GM06990 (cell line): ENCODE data around the gene CACNB2.

Experiments used
- DNase-seq: peaks from one replicate; pipeline ENCODE4 v3.0.0-alpha.2; 2011; ENCODE audit not compliant: insufficient read length; ENCODE audit errors: extremely low read depth
- H3K27me3 ChIP-seq: replicated peaks from 2 replicates; pipeline ENCODE4 v1.6.0; 2011; ENCODE audit warnings: low read length; ENCODE audit not compliant: control insufficient read depth, insufficient read depth
- H3K36me3 ChIP-seq: 2 replicates; pipeline ENCODE4 v1.5.1; 2011; ENCODE audit warnings: low read length; ENCODE audit not compliant: control insufficient read depth, insufficient read depth
- H3K4me3 ChIP-seq: replicated peaks from 2 replicates; pipeline ENCODE4 v1.5.1; 2011; ENCODE audit warnings: low read depth, mild to moderate bottlenecking, control low read depth, low read length
- TF ChIP-seq, protein P1 (sequence below): IDR thresholded peaks from 2 replicates; pipeline ENCODE4 v1.5.1; 2011; ENCODE audit warnings: low read length, control low read depth, mild to moderate bottlenecking, inconsistent platforms; ENCODE audit not compliant: insufficient read depth, poor library complexity, severe bottlenecking

The CACNB2 gene

DNA sequence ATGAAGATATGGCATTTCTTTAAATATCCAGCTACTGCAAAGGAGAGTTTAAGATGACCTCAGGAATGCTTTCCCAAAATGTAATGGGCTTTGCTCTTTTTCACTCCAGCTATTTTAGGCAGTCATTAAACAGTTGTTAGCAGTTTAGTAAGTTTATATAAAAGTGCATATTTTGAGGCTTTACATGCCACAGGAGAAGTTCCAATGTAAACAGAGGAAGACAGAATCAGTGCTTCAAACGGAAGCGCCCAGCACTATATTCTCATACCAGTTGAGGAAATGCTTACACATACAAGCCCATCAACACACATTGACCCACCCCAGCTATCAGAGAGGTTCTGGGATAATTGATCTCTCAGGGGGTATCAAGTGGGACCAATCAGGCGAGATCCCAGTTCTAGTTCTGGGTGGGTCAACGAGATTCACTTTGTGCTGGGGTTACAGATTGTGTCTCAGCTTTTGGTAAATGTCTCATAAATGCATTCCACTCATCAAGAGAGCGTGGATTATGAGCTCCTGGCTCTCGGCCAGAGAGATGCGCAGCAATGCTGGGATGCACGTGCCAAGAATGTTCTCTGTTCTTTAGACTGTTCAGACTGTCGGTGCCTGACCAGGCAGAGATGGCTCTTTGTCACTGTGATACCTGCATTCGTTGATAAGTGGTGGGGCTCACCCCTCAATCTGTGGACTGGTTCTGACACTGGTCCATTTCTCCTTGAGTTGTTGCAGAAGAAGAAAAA lies 55.0 kb downstream of the CACNB2 start:
- H3K4me3 ChIP-seq = no peak overlapping the region
- H3K36me3 ChIP-seq = no peaks in the 10 kb centered on the region
- no peaks in the 10 kb centered on the region for H3K27me3 ChIP-seq
- DNase-seq = no peak
- TF ChIP-seq, protein P1, sequence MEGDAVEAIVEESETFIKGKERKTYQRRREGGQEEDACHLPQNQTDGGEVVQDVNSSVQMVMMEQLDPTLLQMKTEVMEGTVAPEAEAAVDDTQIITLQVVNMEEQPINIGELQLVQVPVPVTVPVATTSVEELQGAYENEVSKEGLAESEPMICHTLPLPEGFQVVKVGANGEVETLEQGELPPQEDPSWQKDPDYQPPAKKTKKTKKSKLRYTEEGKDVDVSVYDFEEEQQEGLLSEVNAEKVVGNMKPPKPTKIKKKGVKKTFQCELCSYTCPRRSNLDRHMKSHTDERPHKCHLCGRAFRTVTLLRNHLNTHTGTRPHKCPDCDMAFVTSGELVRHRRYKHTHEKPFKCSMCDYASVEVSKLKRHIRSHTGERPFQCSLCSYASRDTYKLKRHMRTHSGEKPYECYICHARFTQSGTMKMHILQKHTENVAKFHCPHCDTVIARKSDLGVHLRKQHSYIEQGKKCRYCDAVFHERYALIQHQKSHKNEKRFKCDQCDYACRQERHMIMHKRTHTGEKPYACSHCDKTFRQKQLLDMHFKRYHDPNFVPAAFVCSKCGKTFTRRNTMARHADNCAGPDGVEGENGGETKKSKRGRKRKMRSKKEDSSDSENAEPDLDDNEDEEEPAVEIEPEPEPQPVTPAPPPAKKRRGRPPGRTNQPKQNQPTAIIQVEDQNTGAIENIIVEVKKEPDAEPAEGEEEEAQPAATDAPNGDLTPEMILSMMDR = no peak

- no peak for DNase-seq
- Histone ChIP-seq H3K4me3 (no peak overlapping the region), H3K27me3 (no peaks in the 10 kb centered on the region), H3K36me3 (no peaks in the 10 kb centered on the region)
- TF ChIP-seq, protein P1 = no peak
Observed at GRCh38 chr10:18196806-18197550, 56.8 kb downstream of the CACNB2 start.

DNA sequence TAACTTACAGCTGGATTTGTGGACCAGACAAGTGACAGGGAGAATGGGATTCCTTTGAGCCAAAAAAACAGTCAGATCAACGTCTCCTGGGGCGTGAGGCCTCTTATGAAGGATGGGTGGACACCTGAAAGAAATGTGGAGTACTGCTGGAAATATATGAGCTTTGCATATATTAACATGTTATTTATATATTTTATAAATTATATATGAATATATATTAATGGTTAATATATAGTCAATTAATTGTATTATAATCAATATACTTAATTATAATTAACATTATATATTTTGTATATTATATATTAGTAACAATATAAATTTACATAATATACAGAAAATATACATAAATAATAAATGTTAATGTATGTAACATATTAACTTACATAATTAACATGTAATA lies 57.5 kb downstream of the CACNB2 start:
- DNase-seq = no peak
- TF ChIP-seq, protein P1 = no peak
- no peaks in the 10 kb centered on the region for H3K27me3 ChIP-seq
- H3K4me3 ChIP-seq = no peak overlapping the region
- H3K36me3 ChIP-seq = no peaks in the 10 kb centered on the region

DNA sequence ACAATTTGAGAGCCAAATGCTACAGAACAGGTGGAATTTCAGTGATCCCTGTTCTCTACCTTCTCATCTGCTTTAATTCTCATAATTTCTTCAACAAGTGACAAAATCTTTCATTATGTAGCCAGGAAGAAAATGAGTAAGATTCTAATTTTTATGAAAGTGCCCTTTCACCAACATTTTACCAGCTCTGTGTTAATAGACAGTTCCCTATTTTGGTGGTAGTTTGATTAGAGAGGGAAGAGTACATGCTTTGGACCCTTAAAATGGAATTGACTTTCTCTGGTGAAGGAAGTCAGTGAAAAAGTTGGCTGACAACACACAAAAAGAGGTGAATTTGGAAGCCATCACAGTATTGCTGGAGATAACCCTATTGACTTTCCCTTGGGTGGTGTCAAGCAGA lies 61.7 kb downstream of the CACNB2 start:
- no peaks in the 10 kb centered on the region for H3K36me3 ChIP-seq
- TF ChIP-seq, protein P1 = no peak
- no peak overlapping the region for H3K4me3 ChIP-seq
- H3K27me3 ChIP-seq = no peaks in the 10 kb centered on the region
- DNase-seq = no peak

- H3K36me3 ChIP-seq = no peaks in the 10 kb centered on the region
- H3K4me3 ChIP-seq = no peak overlapping the region
- no peaks in the 10 kb centered on the region for H3K27me3 ChIP-seq
- DNase-seq = no peak
- TF ChIP-seq, protein P1 = no peak
Observed at GRCh38 chr10:18202680-18203460, 62.6 kb downstream of the CACNB2 start.
